Astrocyte (in vitro differentiated cells and primary cell): ENCODE data around the gene PROSER3. TPM values are rescaled to one million over a fixed set of nuclear protein-coding genes. Genes with fewer than 3 reads are reported as not detected.

Source experiments
- DNase-seq: peaks from one replicate; pipeline ENCODE4 v3.0.0-alpha.2; 2010; ENCODE audit warnings: low read depth
- FAIRE-seq: peaks from 2 replicates; lab custom pipeline; 2011; peaks lifted over from hg19 to GRCh38; lab: Jason Lieb, UNC
- H2AFZ ChIP-seq: 2 replicates; pipeline ENCODE4 v1.6.0; 2012; ENCODE audit warnings: low read depth, low read length, inconsistent platforms
- H3K27ac ChIP-seq: 2 replicates; pipeline ENCODE4 v1.5.1; 2011; ENCODE audit warnings: low read depth, low read length, inconsistent platforms
- H3K27me3 ChIP-seq: 2 replicates; pipeline ENCODE4 v1.6.0; 2011; ENCODE audit warnings: low read length, inconsistent platforms; ENCODE audit not compliant: insufficient read depth
- H3K36me3 ChIP-seq: 2 replicates; pipeline ENCODE4 v1.5.1; 2011; ENCODE audit warnings: low read length, inconsistent platforms; ENCODE audit not compliant: insufficient read depth
- H3K4me1 ChIP-seq: 2 replicates; pipeline ENCODE4 v1.5.1; 2011; ENCODE audit warnings: low read length, inconsistent platforms; ENCODE audit not compliant: insufficient read depth
- H3K4me2 ChIP-seq: 2 replicates; pipeline ENCODE4 v1.6.0; 2012; ENCODE audit warnings: low read length, inconsistent platforms
- H3K4me3 ChIP-seq: 2 replicates; pipeline ENCODE4 v1.5.1; 2011; ENCODE audit warnings: low read depth, mild to moderate bottlenecking, low read length, inconsistent platforms; ENCODE audit not compliant: insufficient read depth
- H3K79me2 ChIP-seq: 2 replicates; pipeline ENCODE4 v1.6.0; 2012; ENCODE audit warnings: mild to moderate bottlenecking, low read length, inconsistent platforms; ENCODE audit not compliant: insufficient read depth
- H3K9ac ChIP-seq: 2 replicates; pipeline ENCODE4 v1.6.0; 2012; ENCODE audit warnings: mild to moderate bottlenecking, low read length, inconsistent platforms
- H3K9me3 ChIP-seq: 2 replicates; pipeline ENCODE4 v1.5.1; 2012; ENCODE audit warnings: low read depth, mild to moderate bottlenecking, low read length, inconsistent platforms; ENCODE audit not compliant: insufficient read depth
- H4K20me1 ChIP-seq: 2 replicates; pipeline ENCODE4 v1.6.0; 2012; ENCODE audit warnings: low read length, inconsistent platforms; ENCODE audit not compliant: insufficient read depth
- H3K27ac Mint-ChIP-seq: one replicate; pipeline ENCODE4 v1.8.0; 2021; ENCODE audit warnings: mild to moderate bottlenecking, mixed read lengths; ENCODE audit not compliant: unreplicated experiment
- H3K27me3 Mint-ChIP-seq: one replicate; pipeline ENCODE4 v1.8.0; 2021; ENCODE audit warnings: low read depth, mixed read lengths; ENCODE audit not compliant: unreplicated experiment
- H3K36me3 Mint-ChIP-seq: one replicate; pipeline ENCODE4 v1.8.0; 2021; ENCODE audit warnings: low read depth, mixed read lengths; ENCODE audit not compliant: unreplicated experiment
- H3K4me1 Mint-ChIP-seq: one replicate; pipeline ENCODE4 v1.8.0; 2021; ENCODE audit warnings: low read depth, mixed read lengths; ENCODE audit not compliant: unreplicated experiment
- H3K4me3 Mint-ChIP-seq: one replicate; pipeline ENCODE4 v1.8.0; 2021; ENCODE audit warnings: mild to moderate bottlenecking, moderate library complexity, mixed read lengths; ENCODE audit not compliant: unreplicated experiment
- H3K9me3 Mint-ChIP-seq: one replicate; pipeline ENCODE4 v1.8.0; 2021; ENCODE audit warnings: mild to moderate bottlenecking, mixed read lengths; ENCODE audit not compliant: unreplicated experiment
- EZH2 ChIP-seq: IDR thresholded peaks from 2 replicates; pipeline ENCODE4 v1.6.1; 2012; ENCODE audit warnings: mild to moderate bottlenecking, low read length, inconsistent platforms; ENCODE audit not compliant: insufficient read depth
- total RNA-seq: library from RNA; stranded (reverse); gene quantifications from 2 replicates; pipeline ENCODE4 v1.2.1, GENCODE V29; 2021
- TF ChIP-seq, protein P1 (sequence below): IDR thresholded peaks from 2 replicates; pipeline ENCODE4 v1.5.1; 2011; ENCODE audit warnings: low read depth, mild to moderate bottlenecking, inconsistent platforms, low read length, moderate library complexity; ENCODE audit not compliant: insufficient read depth

Gene PROSER3
- total RNA-seq, 1 donor from 2014 or later = 35.6 TPM

- peak overlapping the region; percentile 96 for H3K4me2 ChIP-seq
- H3K9me3 ChIP-seq = no peaks in the 10 kb centered on the region
- no peak for TF ChIP-seq EZH2
- TF ChIP-seq, protein P1, sequence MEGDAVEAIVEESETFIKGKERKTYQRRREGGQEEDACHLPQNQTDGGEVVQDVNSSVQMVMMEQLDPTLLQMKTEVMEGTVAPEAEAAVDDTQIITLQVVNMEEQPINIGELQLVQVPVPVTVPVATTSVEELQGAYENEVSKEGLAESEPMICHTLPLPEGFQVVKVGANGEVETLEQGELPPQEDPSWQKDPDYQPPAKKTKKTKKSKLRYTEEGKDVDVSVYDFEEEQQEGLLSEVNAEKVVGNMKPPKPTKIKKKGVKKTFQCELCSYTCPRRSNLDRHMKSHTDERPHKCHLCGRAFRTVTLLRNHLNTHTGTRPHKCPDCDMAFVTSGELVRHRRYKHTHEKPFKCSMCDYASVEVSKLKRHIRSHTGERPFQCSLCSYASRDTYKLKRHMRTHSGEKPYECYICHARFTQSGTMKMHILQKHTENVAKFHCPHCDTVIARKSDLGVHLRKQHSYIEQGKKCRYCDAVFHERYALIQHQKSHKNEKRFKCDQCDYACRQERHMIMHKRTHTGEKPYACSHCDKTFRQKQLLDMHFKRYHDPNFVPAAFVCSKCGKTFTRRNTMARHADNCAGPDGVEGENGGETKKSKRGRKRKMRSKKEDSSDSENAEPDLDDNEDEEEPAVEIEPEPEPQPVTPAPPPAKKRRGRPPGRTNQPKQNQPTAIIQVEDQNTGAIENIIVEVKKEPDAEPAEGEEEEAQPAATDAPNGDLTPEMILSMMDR = no peak
- H3K27me3 ChIP-seq = no peaks in the 10 kb centered on the region
- DNase-seq (no peak), FAIRE-seq (no peak)
- no peak overlapping the region for H3K9ac ChIP-seq
- H3K79me2 ChIP-seq = peaks cover 41% of the 10 kb centered on the region
- Mint-ChIP-seq H3K27me3 (peaks cover 2% of the 10 kb centered on the region), H3K36me3 (peaks cover 18% of the 10 kb centered on the region), H3K27ac (no peak overlapping the region), H3K9me3 (no peaks in the 10 kb centered on the region), H3K4me1 (peaks cover 22% of the 10 kb centered on the region), H3K4me3 (no peak overlapping the region)
- H3K36me3 ChIP-seq = peaks cover 5% of the 10 kb centered on the region
- no peak overlapping the region for H3K27ac ChIP-seq
- H3K4me1 ChIP-seq = peaks cover 35% of the 10 kb centered on the region
- peaks cover 21% of the 10 kb centered on the region for H4K20me1 ChIP-seq
- no peak overlapping the region for H3K4me3 ChIP-seq
- H2AFZ ChIP-seq = no peak overlapping the region
These were observed 3.4 kb upstream of the PROSER3 start for GRCh38 chr19:35754370-35755130.

GRCh38 chr19:35755131-35755549 lies 2.8 kb upstream of the PROSER3 start:
- Histone ChIP-seq H3K4me3 (peak overlapping the region; percentile 5), H2AFZ (no peak overlapping the region), H3K79me2 (peaks cover 41% of the 10 kb centered on the region), H3K27ac (peak overlapping the region; percentile 99), H3K9me3 (no peaks in the 10 kb centered on the region), H3K9ac (peak overlapping the region; percentile 99), H3K4me1 (peaks cover 35% of the 10 kb centered on the region), H4K20me1 (peaks cover 20% of the 10 kb centered on the region), H3K27me3 (no peaks in the 10 kb centered on the region), H3K4me2 (peak overlapping the region; percentile 96), H3K36me3 (peaks cover 5% of the 10 kb centered on the region)
- TF ChIP-seq EZH2 = no peak
- TF ChIP-seq, protein P1 = no peak
- H3K9me3 Mint-ChIP-seq = no peaks in the 10 kb centered on the region
- H3K27me3 Mint-ChIP-seq = peaks cover 2% of the 10 kb centered on the region
- H3K36me3 Mint-ChIP-seq = peaks cover 20% of the 10 kb centered on the region
- FAIRE-seq (no peak), DNase-seq (no peak)
- H3K4me1 Mint-ChIP-seq = peaks cover 17% of the 10 kb centered on the region
- H3K4me3 Mint-ChIP-seq = no peak overlapping the region
- H3K27ac Mint-ChIP-seq = no peak overlapping the region
